K562 (cell line): ENCODE data around the gene KRTAP5-1. TPM values are rescaled to one million over a fixed set of nuclear protein-coding genes. Genes with fewer than 3 reads are reported as not detected.

Experiments used
- ATAC-seq: fragments of 200-7000 bp; cut with Tn5 transposase; 3 replicates; pipeline ENCODE4 v1.9.1; 2020; ENCODE audit warnings: moderate library complexity
- BruUV-seq: library from RNA; stranded (reverse); fragments of 400-500 nt; replicated peaks from 2 replicates; lab custom pipeline; 2021; lab: Mats Ljungman, UMichigan
- CTCF ChIA-PET: fragments of 300-600 bp; formaldehyde crosslinking; extraction: SDS; loops from one replicate; lab custom pipeline; 2021; ENCODE audit warnings: low intra/inter-chr PET ratio; lab: Yijun Ruan, JAX
- POLR2A ChIA-PET: fragments of 300-600, 350-650 bp; sonication (Branson Sonifier 250); formaldehyde crosslinking; extraction: SDS; loops from one replicate; lab custom pipeline; 2021; ENCODE audit warnings: antibody characterized with exemption, inconsistent platforms; lab: Yijun Ruan, JAX
- DNase-seq, 4 experiments: peaks; one replicate each; pipeline versions ENCODE4 v3.0.0 to v3.0.0-alpha.2; 2011 to 2018; ENCODE audit warnings: low spot score in 3 of 4, mixed read lengths in 3 of 4; ENCODE audit errors: extremely low read depth in 1 of 4
- FAIRE-seq: peaks from 2 replicates; lab custom pipeline; 2011; peaks lifted over from hg19 to GRCh38; lab: Jason Lieb, UNC
- H2AFZ ChIP-seq: 2 replicates; pipeline ENCODE4 v1.6.0; 2011; ENCODE audit warnings: low read depth, low read length, control low read depth, inconsistent platforms
- H3K27ac ChIP-seq: fragments of 200-600 bp; 3 replicates; pipeline ENCODE4 v1.8.0; 2011; ENCODE audit warnings: low read depth, mild to moderate bottlenecking, control low read depth, inconsistent platforms, low read length, moderate library complexity, mixed read lengths; ENCODE audit errors: extremely low read depth
- H3K27me3 ChIP-seq, 2 experiments: fragments of 300-600 bp in 1 of 2; 2 replicates in 1 of 2; 3 replicates in 1 of 2; pipeline versions ENCODE4 v1.6.0 to v1.8.0; 2011; ENCODE audit warnings: inconsistent platforms in 2 of 2, low read length in 2 of 2, mild to moderate bottlenecking in 1 of 2, mixed read lengths in 1 of 2, moderate library complexity in 1 of 2; ENCODE audit not compliant: control insufficient read depth in 2 of 2, insufficient read depth in 2 of 2
- H3K36me3 ChIP-seq: fragments of 300-600 bp; 3 replicates; pipeline ENCODE4 v1.8.0; 2011; ENCODE audit warnings: mild to moderate bottlenecking, low read length, inconsistent platforms; ENCODE audit not compliant: control insufficient read depth, insufficient read depth
- H3K4me1 ChIP-seq, 2 experiments: fragments of 200-600 bp in 1 of 2; replicated peaks in 1 of 2; 2 replicates in 1 of 2; 3 replicates in 1 of 2; pipeline versions ENCODE4 v1.5.1 to v1.8.0; 2011; ENCODE audit warnings: inconsistent platforms in 2 of 2, low read length in 2 of 2, mild to moderate bottlenecking in 1 of 2, mixed read lengths in 1 of 2, moderate library complexity in 1 of 2; ENCODE audit not compliant: control insufficient read depth in 2 of 2, insufficient read depth in 2 of 2
- H3K4me2 ChIP-seq: 2 replicates; pipeline ENCODE4 v1.6.1; 2011; ENCODE audit warnings: low read length, control low read depth, inconsistent platforms, mixed read lengths; ENCODE audit not compliant: insufficient read depth
- H3K4me3 ChIP-seq: fragments of 200-600 bp; sonication (generic), shearing (Covaris generic); 2 replicates; pipeline ENCODE4 v1.5.1; 2016; ENCODE audit warnings: control low read depth, inconsistent platforms
- H3K79me2 ChIP-seq: fragments of 200-600 bp; 3 replicates; pipeline ENCODE4 v1.8.0; 2011; ENCODE audit warnings: low read length, inconsistent platforms; ENCODE audit not compliant: control insufficient read depth, insufficient read depth
- H3K9ac ChIP-seq, 2 experiments: 2 replicates each; pipeline versions ENCODE4 v1.6.0 to v1.6.1; 2011; ENCODE audit warnings: low read depth in 2 of 2, low read length in 2 of 2, control low read depth in 1 of 2, inconsistent platforms in 1 of 2, mild to moderate bottlenecking in 1 of 2, mixed read lengths in 1 of 2; ENCODE audit not compliant: insufficient read depth in 1 of 2
- H3K9me1 ChIP-seq: one replicate; pipeline ENCODE4 v1.6.0; 2011; ENCODE audit warnings: inconsistent platforms, mild to moderate bottlenecking, low read length, moderate library complexity; ENCODE audit not compliant: control insufficient read depth, insufficient read depth
- H3K9me3 ChIP-seq: replicated peaks from 2 replicates; pipeline ENCODE4 v1.5.1; 2011; ENCODE audit warnings: low read depth, low read length, inconsistent platforms; ENCODE audit not compliant: control insufficient read depth, insufficient read depth
- H4K20me1 ChIP-seq: replicated peaks from 2 replicates; pipeline ENCODE4 v1.6.1; 2011; ENCODE audit warnings: low read length, inconsistent platforms, mixed read lengths; ENCODE audit not compliant: control insufficient read depth, insufficient read depth
- ARID2 ChIP-seq: fragments of 450-650 bp; IDR thresholded peaks from 2 replicates; pipeline ENCODE4 v1.6.1; 2017; ENCODE audit warnings: antibody characterized with exemption, mild to moderate bottlenecking
- BRCA1 ChIP-seq, 2 experiments: fragments of 450-650 bp in 1 of 2; sonication (generic) in 1 of 2; formaldehyde crosslinking in 1 of 2; IDR thresholded peaks; 2 replicates each; pipeline versions ENCODE4 v1.5.0 to v1.6.1; 2017 to 2020; ENCODE audit warnings: mild to moderate bottlenecking in 1 of 2, missing genetic modification reagents in 1 of 2
- HDGF ChIP-seq: fragments of 450-650 bp; IDR thresholded peaks from 2 replicates; pipeline ENCODE4 v1.6.1; 2016
- HNRNPUL1 ChIP-seq: fragments of 200-400 bp; formaldehyde crosslinking; IDR thresholded peaks from 2 replicates; pipeline ENCODE4 v1.6.1; 2017; ENCODE audit warnings: low read length
- HOXB6 ChIP-seq: fragments of 250-450 bp; sonication (Bioruptor Pico); IDR thresholded peaks from 2 replicates; pipeline ENCODE4 v1.5.1; 2022; ENCODE audit warnings: mild to moderate bottlenecking, borderline replicate concordance
- NBN ChIP-seq: fragments of 450-650 bp; IDR thresholded peaks from 2 replicates; pipeline ENCODE4 v1.6.1; 2016; ENCODE audit warnings: low read depth, mild to moderate bottlenecking
- SMARCA5 ChIP-seq: fragments of 450-650 bp; IDR thresholded peaks from 2 replicates; pipeline ENCODE4 v1.6.1; 2016
- TEAD4 ChIP-seq, 2 experiments: sonication (generic) in 1 of 2; formaldehyde crosslinking in 1 of 2; IDR thresholded peaks; 2 replicates each; pipeline versions ENCODE4 v1.6.1 to v1.8.0; 2012 to 2022; ENCODE audit warnings: borderline replicate concordance in 1 of 2, inconsistent platforms in 1 of 2, low read length in 1 of 2, mild to moderate bottlenecking in 1 of 2, missing genetic modification reagents in 1 of 2
- ZNF398 ChIP-seq: fragments of 250-450 bp; sonication (Bioruptor Pico); IDR thresholded peaks from 2 replicates; pipeline ENCODE4 v1.8.0; 2021; ENCODE audit warnings: moderate library complexity, mild to moderate bottlenecking, inconsistent platforms
- ZNF592 ChIP-seq: fragments of 450-650 bp; IDR thresholded peaks from 2 replicates; pipeline ENCODE4 v1.6.1; 2017; ENCODE audit warnings: antibody characterized with exemption, mild to moderate bottlenecking
- WGBS: fragments of 100-300 bp; shearing (Covaris generic); methylation state at CpG from one replicate; pipeline ENCODE4 v1.1.6; 2016; ENCODE audit warnings: low coverage, mixed read lengths; ENCODE audit not compliant: insufficient coverage; ENCODE audit errors: missing lambda C conversion rate; 5-methylcytosine and 5-hydroxymethylcytosine counted together
- in situ Hi-C: fragments of 300-500 bp; cut with MboI; formaldehyde crosslinking; loops from 4 replicates; pipeline ENCODE4 v1.15.0; 2018; ENCODE audit warnings: inconsistent platforms, mixed read lengths
- intact Hi-C: fragments of 100-400 bp; cut with micrococcal nuclease; formaldehyde crosslinking; loops from 2 replicates; pipeline ENCODE4 v1.14.2; 2022
- polyA plus RNA-seq, 8 experiments: library from polyadenylated mRNA; depleted of rRNA in 4 of 8; stranded (reverse) in 5 of 8; unstranded in 3 of 8; fragments of >200 nt; fragmentation: Nextera tagmentation in 2 of 8; fragmentation: Illumina TruSeq in 1 of 8; extraction: Ambion mirVana in 2 of 8; extraction: Trizol in 1 of 8; gene quantifications; 2 replicates each; pipeline versions ENCODE4 v1.2.1 to v1.2.3, GENCODE V29; 2011 to 2014; ENCODE audit warnings: inconsistent platforms in 1 of 8, missing spikeins in 1 of 8
- total RNA-seq, 7 experiments: library from RNA; depleted of rRNA in 6 of 7; stranded (reverse); fragments of >200 nt in 6 of 7; fragmentation: Illumina TruSeq in 2 of 7; extraction: Trizol in 2 of 7; gene quantifications; 2 replicates each; pipeline versions ENCODE4 v1.2.1 to v1.2.3, GENCODE V29; 2011 to 2021; ENCODE audit warnings: low replicate concordance in 1 of 7

The KRTAP5-1 gene
- total and polyA plus RNA-seq, 9 of the 15 experiments (the other 6 are each of a cell fraction or from before 2014, with no cell fraction given): not detected

- TF ChIP-seq ZNF592: no peak
These were observed 21.2 kb downstream of the KRTAP5-1 start (continued) for GRCh38 chr11:1563697-1564534.

GRCh38 chr11:1563149-1563638, 21.9 kb downstream of the KRTAP5-1 start:
- no TSS peak for BruUV-seq
- intact Hi-C loops (no loop called here), in situ Hi-C loops (no loop called here)
- no peak overlapping the region for H3K4me2 ChIP-seq
- H3K27me3 ChIP-seq: peaks cover 0 to 48% of the 10 kb centered on the region in 2 experiments; a peak in 2 of 5 replicates
- POLR2A ChIA-PET: no interaction called here
- peaks cover 3% of the 10 kb centered on the region for H3K9me1 ChIP-seq
- TF ChIP-seq HNRNPUL1 (no peak), ARID2 (no peak), BRCA1 (IDR thresholded peaks at IDR 0.05) (no peak), BRCA1 (CRISPR knock-in tag; IDR thresholded peaks at IDR 0.05) (no peak), ZNF398 (CRISPR knock-in tag) (no peak), SMARCA5 (no peak), TEAD4 (IDR thresholded peaks at IDR 0.05; ENCODE audit: low read length) (no peak), TEAD4 (CRISPR knock-in tag; IDR thresholded peaks at IDR 0.05; ENCODE audit: borderline replicate concordance) (no peak), NBN (no peak), HDGF (no peak), HOXB6 (CRISPR knock-in tag) (no peak)
- H3K9ac ChIP-seq: no peak overlapping the region
- H2AFZ ChIP-seq: no peak overlapping the region
- H3K36me3 ChIP-seq: no peaks in the 10 kb centered on the region
- WGBS: 17% methylated on average over 8 of the region's 12 CpGs
- H3K4me1 ChIP-seq: peaks cover 0 to 63% of the 10 kb centered on the region in 2 experiments; a peak in 3 of 5 replicates
- CTCF ChIA-PET: no interaction called here
- H3K27ac ChIP-seq: no peak overlapping the region
- DNase-seq: no peak
- no peaks in the 10 kb centered on the region for H3K9me3 ChIP-seq
- peaks cover 49% of the 10 kb centered on the region for H4K20me1 ChIP-seq
- no peak overlapping the region for H3K4me3 ChIP-seq
- no peaks in the 10 kb centered on the region for H3K79me2 ChIP-seq
- no peak for FAIRE-seq
- no peak for ATAC-seq
